ENCODE measurements around the gene HMBS.
A peak's percentile ranks its signal among the peaks of the same experiment; 100 is the strongest.
"Not testable (repeated sequence)": the region's sequence is repeated elsewhere in the genome, so short reads cannot be mapped to it uniquely, and the experiment has no call there.

Gene HMBS

DNA sequence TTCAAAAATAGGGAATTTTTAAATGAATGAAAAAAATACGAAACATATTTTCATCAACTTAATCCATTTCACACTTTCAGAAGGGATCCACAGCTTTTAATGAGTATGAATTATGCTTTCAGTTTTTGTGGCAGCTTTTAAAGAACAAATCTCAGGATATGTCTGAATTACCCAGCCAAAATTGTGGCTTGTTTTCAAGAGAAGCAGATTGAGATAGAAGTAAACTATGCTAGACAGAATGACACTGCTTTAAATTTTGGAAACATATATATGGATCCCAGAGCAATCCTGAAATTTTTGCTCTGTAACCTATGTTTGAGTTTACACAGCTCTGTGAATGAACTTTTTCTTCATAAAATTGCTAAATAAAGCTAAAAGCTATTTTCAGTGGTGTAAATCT, 34.3 kb downstream of the HMBS start:
- no peak for DNase-seq (ENCODE audit: low spot score)

DNA sequence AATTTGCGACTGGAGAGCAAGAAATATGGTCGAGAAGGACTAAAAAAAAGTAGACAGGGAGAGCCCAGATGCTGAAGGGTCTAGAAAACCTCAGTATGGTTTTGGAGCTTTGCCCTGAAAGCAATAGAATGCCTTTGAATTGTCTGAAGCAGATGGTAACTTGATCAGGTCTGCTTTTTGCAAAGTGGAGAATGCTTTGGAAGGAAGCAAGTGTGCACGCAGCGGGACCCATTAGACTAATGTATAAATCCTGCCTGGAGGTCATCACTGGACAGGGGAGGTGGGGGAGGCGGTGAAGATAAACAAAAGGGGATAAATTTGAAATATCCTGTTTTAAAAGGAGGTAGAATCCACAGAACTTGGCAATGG, 35.9 kb downstream of the HMBS start:
- no peak for DNase-seq (ENCODE audit: low spot score)

DNA sequence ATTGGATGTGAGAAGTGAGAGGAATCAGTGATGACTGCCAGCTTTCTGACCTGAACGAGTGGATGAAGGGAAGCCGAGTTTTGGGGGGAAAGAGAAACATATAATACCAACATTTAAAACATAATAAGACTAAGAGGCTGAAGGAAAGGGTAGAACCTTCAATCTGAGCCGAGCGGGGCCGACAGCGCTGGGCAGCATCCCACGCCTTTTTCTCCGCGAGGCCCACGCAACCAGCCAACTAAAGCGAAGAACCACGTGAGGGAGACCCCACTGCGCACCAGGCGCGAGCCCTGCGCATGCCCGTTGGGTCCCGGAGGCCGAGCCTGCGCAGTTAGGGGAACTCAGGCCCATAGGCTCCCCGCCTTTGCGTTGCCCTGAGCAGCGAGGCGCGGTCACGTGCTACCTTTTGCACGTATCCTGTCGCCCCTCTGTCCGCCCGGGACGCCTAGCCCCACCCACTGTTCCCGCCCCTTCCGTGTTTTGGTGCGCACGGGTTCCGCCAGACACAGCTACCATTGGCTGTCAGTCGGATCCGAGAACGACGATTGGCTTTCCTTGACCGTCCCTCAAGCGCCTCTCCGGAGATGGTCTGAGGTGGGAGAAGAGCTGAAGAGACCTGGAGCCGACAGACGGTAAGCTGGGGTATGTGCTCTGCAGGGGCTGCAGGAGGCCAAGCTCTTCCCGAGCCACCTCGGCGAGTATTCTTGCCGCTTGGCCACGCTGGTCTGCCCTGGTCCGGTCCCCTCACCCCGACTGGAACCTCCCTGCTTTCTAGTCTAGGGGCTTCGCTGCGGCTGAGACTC, 36.5 kb downstream of the HMBS start, which contains the start of gene HINFP:
HINFP (plus strand) TSS at position 573 of the 803 bp plus-strand sequence. CDS start 5,365 bp downstream, outside the sequence.
- peak; percentile 100 for DNase-seq (ENCODE audit: low spot score)

DNA sequence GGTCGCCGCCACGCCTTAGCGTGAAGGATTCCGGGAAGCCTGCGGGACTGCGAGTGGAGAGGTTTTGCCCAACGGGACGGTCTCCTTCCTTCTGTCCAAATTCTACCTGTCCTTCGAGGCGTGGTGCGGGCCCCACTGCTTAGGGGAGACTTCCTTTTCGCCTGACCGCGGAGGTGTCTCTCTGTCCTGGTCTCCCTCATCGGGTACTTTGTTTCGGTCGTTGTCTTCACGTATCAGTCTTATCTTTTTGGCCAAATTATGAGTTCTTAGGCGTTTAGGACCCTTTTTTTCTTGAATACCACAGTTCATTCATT, 37.1 kb downstream of the HMBS start:
- no peak for DNase-seq (ENCODE audit: low spot score)

DNA sequence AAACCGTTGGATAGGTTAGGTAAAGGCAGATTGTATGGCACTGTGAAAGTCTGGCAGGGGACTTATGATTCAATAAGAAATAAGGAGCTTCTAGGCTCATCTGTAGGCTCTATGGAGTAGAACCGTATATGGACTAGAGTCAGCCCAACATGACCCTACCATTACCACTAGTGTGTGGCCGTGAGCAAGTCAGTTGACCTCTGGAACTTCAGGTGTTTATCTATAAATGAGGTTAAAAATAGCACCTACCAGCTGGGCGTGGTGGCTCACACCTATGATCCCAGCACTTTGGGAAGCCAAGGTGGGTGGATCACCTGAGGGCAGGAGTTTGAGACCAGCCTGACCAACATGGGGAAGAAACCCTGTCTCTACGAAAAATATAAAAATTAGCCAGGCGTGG, 41.1 kb downstream of the HMBS start:
- no peak for DNase-seq (ENCODE audit: low spot score)

DNA sequence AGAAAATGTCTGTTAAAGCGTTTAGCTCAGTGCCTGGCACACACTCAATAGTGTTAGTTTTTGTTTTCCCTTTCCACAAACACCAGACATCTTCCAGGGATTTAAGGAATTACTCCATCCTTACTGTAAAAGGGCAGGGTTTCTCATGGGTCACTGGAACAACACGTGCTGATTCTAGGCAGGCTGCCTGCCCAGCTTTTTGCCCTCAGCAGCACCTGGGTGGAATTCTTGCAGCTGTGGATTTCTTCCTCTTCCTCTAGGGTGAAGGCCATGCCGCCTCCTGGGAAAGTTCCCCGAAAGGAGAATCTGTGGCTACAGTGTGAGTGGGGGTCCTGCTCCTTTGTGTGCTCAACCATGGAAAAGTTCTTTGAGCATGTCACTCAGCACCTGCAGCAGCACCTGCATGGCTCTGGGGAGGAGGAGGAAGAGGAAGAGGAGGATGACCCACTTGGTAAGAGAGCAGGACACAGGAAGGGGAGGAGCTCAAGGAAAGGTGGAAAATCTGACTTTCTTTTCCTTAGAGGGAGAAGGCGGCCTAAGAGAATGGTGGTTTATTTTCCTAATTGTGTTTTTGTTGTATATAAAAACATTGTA, 42.1 kb downstream of the HMBS start:
- no peak for DNase-seq (ENCODE audit: low spot score)

DNA sequence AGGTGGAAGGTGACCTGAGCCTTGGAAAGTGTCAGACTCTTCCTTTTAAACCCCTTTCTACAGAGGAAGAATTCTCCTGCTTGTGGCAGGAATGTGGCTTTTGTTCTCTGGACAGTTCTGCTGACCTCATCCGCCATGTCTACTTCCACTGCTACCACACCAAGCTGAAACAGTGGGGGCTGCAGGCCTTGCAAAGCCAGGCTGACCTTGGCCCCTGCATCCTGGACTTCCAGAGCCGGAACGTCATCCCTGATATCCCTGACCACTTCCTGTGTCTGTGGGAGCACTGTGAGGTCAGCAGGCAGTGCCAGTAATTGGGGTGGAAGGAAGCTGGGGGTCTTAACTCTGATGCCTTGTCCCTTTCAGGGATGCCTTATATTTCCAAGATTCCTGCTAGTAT, 46.0 kb downstream of the HMBS start:
- no peak for DNase-seq (ENCODE audit: low spot score)

DNA sequence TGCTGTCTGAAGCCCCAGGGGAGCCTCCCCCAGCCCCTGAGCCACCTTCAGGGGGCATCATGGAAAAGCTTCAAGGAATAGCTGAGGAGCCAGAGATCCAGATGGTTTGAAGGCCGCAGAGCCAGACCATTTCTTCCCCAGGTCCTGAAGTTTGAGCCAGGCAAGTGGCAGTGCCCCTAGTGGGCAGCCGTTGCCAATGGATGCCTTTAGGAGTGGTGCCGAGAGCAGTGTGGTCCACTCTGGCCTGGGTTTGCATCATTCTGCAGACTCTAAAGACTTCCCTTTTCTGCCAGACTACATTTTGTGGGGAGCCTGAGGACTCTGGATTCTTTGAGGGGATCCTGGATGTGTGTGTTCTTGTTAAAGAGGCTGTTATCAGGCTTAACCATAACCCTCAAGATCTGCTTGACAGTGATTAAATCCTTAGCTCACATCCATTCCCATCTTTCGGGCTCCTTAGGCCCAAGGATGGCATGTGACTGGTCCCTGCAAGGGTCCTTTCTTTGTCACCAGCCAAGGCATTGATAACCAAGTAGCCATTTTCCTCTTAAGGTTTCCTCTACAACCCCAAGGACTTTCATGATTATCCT, 49.8 kb downstream of the HMBS start:
- DNase-seq (ENCODE audit: low spot score): no peak

DNA sequence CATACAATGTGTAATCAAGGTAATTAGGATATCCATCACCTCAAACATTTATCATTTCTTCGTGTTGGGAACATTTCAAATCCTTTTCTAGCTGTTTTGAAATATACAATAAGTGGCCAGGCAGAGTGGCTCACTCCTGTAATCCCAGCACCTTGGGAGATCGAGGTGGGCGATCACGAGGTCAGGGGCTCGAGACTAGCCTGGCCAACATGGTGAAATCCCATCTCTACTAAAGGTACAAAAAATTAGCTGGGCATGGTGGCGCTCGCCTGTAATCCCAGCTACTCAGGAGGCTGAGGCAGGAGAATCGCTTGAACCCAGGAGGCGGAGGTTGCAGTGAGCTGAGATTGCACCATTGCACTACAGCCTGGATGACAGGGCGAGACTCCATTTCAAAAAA, 54.6 kb downstream of the HMBS start:
- DNase-seq (ENCODE audit: low spot score): not testable (repeated sequence)
